Stimulated activated CD4-positive, alpha-beta T cell treated with anti-CD3 and anti-CD28 coated beads, Interleukin-12 subunit alpha, Interleukin-12 subunit beta, amount 100 ng/mL, for 48 hours (primary cell): ENCODE results near the gene PROM1.
A peak's percentile ranks its signal among the peaks of the same experiment; 100 is the strongest.

Source experiments
- DNase-seq, 3 donors: peaks; one replicate each; pipeline ENCODE4 v3.0.0-alpha.2; 2020; ENCODE audit warnings: low read depth in 2 of 3, low spot score in 1 of 3

Gene PROM1

DNA sequence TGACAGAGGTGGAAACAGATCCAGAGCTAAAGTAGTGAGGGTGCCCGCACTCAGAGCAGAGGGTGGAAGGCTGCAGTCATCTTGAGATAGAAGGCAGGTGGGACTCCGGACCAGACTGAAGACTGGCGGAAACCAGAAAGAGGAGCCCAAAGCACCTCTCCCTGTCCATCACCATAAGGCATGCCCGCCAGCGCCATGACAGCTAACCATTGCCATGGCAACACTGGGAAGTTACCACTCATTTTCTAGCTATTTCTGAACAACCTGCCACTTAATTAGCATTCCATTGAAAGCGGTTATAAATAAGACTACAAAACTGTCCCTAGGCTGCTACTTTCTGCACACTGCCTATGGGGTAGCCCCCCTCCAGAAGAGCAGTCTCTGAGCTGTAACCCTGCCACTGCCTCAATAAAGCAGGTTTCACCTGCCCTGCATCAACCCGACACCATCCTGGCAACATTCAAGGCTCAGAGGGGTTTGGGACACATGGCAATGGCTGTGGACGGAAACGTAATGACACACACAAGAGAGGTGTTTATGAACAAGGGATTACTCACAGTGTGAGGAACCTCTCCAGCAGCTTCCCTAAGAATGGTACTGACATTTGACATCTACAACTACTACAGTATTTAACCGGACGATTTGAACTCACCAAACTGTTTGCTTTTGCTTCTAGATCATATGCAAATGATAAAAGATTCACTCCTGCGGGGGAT, 93.1 kb downstream of the PROM1 start:
- no peak for DNase-seq

DNA sequence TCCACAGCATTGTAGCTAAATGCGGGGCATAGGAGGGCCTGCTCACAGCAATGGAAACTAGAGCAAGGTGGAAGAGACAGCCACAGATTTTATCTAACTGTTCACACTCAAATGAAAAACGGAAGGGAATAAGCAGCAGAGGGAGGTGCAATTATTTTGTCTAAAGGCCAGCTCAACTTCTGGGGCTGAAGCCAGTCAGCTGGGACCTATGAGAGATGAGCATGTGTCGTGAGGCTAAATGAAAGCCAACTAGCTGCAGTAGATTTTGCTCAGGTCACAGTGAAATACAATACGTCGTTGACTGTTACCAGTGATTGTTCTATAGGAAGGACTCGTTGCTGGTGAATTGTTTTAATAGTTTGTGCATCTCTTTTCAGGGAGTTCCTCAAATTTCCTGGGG, 94.4 kb downstream of the PROM1 start:
- no peak for DNase-seq

DNA sequence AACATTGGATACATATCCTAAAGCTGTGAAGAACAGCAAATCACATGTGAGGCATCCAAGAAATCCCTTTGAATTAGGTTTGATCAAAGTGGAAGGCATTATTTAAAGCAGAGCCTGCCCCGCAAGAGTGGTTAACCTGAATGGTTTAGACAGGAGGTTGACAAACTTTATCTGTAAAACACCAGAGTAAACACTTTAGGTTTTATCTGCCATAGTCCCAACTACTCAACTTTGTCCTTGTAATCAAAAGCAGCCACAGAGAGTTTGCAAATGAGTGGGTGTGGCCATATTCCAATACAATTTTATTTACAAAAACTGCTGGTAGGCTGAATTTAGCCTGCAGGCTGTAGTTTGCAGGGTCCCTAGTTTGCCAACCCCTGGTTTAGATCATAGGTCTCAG, 95.6 kb downstream of the PROM1 start:
- DNase-seq, result no peak

- no peak for DNase-seq
Observed at GRCh38 chr4:15986907-15987306, 96.9 kb downstream of the PROM1 start.

GRCh38 chr4:15983610-15984009, 100.2 kb downstream of the PROM1 start:
- DNase-seq, result no peak

DNA sequence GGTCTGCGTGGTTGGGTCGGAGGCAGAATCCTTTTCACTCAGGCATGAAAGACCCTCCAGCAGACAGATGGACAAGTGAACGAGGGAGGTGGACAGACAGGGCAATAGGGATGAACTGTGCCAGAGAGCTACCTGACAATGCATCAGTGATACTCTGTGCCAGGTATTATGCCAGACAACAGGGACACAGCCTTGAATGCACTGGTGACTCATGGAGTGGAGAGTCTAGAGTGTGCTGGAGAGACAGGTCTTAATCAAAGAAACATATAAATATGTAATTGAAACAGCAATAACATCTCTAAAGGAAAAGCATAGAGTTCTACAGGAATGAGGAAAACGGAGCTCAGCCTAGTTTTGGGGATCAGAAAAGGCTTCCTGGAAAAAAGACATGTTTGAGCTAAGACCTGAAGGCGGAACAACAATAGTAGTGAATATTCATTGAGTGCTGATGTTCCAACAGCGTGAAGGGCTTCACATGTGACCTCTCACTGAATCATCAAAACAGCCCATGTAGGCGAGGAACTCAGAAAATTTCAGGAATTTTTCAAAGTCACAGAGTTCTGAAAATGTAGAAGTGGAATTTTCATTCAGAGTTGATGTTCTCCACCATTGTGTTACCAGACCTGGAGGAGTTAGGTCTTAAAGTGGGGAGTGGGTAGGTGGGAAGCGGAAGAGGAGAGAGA, 100.8 kb downstream of the PROM1 start:
- DNase-seq, result no peak

- no peak for DNase-seq
Observed at GRCh38 chr4:15976456-15977447, 107.1 kb downstream of the PROM1 start.

- DNase-seq, result no peak
Observed at GRCh38 chr4:15971068-15971801, 112.6 kb downstream of the PROM1 start.

DNA sequence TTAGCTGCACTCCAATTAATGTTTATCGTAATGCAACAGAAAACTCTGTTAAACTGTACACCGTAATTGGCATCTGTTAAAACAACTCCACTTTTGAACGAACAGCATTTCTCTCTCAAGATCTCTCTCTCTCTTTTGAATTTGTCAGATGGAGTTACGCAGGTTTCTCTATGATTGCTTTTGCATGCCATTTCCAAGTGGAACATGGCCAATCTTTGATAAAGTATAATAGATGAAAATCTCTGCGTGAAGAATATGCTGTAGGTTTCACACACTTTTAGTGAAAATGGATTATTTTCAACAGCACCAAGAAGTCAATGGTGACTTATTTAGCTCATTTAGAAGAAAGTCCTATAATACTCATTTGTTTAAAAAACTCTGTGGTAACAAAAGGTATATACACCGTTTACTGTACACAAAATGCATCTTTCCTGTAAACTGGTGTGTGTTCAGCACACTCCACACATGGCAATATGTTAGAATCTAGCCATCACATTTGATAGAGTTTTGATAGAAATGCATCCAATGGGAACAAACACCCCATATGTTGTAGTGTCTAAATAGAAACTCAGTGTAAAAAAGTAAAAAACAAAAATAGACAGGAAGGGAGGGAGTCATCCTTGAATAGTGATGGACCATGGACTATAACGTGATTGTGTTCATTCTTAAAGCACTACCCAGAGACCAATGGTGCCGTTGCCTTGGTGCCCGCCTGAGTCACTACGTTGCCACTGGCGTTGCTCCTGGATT, 115.1 kb downstream of the PROM1 start:
- no peak for DNase-seq

GRCh38 chr4:15965325-15965724, 118.5 kb downstream of the PROM1 start:
- no peak for DNase-seq

- DNase-seq, result no peak
Observed at GRCh38 chr4:15964159-15964558, 119.7 kb downstream of the PROM1 start.

DNA sequence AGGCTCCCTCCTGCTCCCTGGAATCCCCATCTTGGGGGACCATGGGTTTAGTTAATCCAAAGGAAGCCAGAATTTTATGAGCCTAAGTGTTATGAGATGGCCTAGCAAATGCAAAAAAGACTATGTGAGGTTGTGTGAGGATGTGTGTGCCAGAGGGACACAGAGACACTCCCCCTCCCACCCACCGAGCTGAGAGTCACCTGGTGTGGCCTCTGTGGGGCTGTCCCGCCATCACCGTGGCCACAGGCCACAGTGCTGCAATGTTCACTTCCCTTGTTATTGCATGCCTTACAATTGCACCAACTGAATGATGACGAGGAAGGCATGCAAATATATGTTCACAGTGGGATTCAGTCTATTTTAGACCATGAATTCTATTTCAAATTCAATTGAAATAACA, 120.2 kb downstream of the PROM1 start:
- peak; percentile 36 to 48 (median 37) for DNase-seq

DNA sequence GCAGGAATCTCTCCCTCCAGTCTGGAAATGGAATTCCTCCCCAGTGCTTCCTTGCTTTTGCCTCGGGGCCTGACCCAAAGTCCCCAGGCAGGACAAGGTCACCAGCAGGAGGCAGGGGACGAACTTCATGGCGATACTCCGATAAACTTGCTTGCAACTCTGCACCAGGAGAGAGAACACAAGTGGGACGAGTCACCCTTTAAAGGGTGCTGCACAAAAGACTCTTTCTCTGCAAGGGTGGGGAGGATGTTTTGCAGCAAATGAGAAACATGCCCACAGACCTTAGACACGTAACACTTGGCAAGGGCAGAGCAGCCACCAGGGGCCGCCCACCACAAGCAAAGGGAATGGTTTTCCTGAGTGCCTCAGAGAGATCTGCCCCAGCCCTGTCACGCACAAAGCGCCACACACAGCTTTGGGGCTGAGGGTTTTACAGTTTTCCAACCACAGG, 120.8 kb downstream of the PROM1 start, which contains the start of gene FGFBP2:
Gene FGFBP2 (minus strand): TSS at position 175 of the 451 bp plus-strand sequence. CDS start 46 bp downstream, at position 129.
- peak; percentile 51 to 62 (median 52) for DNase-seq

GRCh38 chr4:15961781-15962510, 121.9 kb downstream of the PROM1 start:
- no peak for DNase-seq

- no peak for DNase-seq
Observed at GRCh38 chr4:15958562-15958961, 125.3 kb downstream of the PROM1 start.

GRCh38 chr4:15956179-15956850, 127.5 kb downstream of the PROM1 start:
- peak; percentile 73 to 89 (median 78) for DNase-seq

- no peak for DNase-seq
Observed at GRCh38 chr4:15955670-15956069, 128.2 kb downstream of the PROM1 start.

DNA sequence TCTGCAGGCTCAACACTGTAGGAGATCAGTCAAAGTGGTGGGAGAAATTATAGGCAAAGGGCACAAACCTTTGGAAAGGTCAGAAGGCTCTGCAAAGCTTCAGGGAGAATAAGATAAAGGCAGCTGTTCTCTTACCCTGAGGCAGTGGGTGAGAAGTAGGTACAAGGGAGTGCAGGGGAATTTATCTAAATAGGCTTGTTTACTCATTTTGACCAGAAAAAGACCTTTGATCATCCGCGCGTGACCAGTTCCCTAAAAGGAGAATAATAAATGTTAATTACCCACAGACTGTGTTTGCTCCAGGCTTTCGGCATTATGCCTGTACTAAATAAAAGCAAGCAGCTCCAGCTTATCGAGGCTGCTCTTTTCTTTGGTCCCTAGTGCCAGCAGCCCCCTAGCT, 130.2 kb downstream of the PROM1 start:
- DNase-seq, result no peak

DNA sequence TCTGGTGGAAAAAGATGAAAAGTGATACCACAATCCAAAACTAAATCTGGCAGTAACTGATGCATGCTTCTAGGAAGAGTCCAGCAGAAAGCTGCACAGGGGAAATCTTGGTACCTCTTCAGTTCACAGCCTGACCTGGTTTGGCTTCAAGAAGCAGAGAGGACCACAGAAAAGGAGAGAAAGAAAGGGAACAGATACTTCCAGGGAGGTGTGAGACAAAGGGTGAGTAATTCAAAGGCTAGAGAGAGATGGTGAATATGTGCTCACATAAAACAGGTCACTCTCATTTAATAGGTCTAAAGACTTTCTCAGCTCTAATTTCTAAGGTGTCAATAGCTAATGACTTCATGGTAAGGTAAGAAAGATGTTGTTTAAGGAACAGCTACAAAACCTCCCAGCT, 132.0 kb downstream of the PROM1 start:
- no peak for DNase-seq
